ENCODE measurements around the gene PPP1CC. TPM values are rescaled to one million over a fixed set of nuclear protein-coding genes. Genes with fewer than 3 reads are reported as not detected.
"Not testable (repeated sequence)": the region's sequence is repeated elsewhere in the genome, so short reads cannot be mapped to it uniquely, and the experiment has no call there.

PPP1CC gene
- total RNA-seq, 1 donor from 2014 or later: 288 TPM

GRCh38 chr12:110731479-110731878, 11.2 kb downstream of the PPP1CC start:
- DNase-seq (ENCODE audit: low read depth, low spot score): no peak
- peaks cover 16% of the 10 kb centered on the region for H3K36me3 Mint-ChIP-seq (ENCODE audit: low read depth)
- no peak overlapping the region for H3K27ac Mint-ChIP-seq (ENCODE audit: unreplicated experiment)
- no peaks in the 10 kb centered on the region for H3K9me3 Mint-ChIP-seq
- peaks cover 32% of the 10 kb centered on the region for H3K4me1 Mint-ChIP-seq
- no peak overlapping the region for H3K4me3 Mint-ChIP-seq
- H3K27me3 Mint-ChIP-seq (ENCODE audit: low read depth): no peaks in the 10 kb centered on the region
- TF ChIP-seq CTCF (conservative IDR thresholded peaks at IDR 0.05): no peak

GRCh38 chr12:110728628-110729027, 14.1 kb downstream of the PPP1CC start:
- H3K36me3 Mint-ChIP-seq (ENCODE audit: low read depth): peaks cover 23% of the 10 kb centered on the region
- H3K9me3 Mint-ChIP-seq: no peaks in the 10 kb centered on the region
- H3K4me3 Mint-ChIP-seq: no peak overlapping the region
- H3K4me1 Mint-ChIP-seq: peaks cover 23% of the 10 kb centered on the region
- DNase-seq (ENCODE audit: low read depth, low spot score): no peak
- no peak for TF ChIP-seq CTCF (conservative IDR thresholded peaks at IDR 0.05)
- no peak overlapping the region for H3K27ac Mint-ChIP-seq (ENCODE audit: unreplicated experiment)
- no peaks in the 10 kb centered on the region for H3K27me3 Mint-ChIP-seq (ENCODE audit: low read depth)

DNA sequence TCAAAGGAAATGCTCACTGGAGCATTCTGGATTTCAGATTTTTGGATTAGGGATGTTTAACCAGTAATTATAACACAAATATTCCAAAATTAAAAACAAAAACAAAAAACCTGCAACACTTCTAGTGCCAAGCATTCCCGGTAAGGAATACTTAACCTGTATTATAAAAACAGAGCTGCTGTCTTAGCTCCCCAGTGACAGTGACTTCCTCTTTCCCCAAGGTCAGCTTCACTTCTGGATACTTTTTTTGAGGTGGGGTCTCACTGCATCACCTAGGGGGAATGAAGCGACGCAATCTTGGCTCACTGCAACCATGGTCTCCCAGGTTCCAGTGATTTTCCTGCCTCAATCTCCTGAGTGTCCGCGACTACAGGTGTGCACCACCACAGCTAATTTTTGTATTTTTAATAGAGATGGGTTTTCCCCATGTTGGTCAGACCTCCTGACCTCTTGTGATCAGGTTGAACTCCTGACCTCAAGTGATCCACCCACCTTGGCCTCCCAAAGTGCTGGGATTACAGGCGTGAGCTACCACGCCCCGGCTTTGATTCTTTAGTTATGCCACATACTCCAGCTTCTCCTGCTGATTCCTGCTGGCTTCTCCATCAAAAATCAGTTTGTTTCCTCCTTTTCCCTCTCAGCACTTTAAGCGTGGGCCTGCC, 15.9 kb downstream of the PPP1CC start:
- no peaks in the 10 kb centered on the region for H3K27me3 Mint-ChIP-seq (ENCODE audit: low read depth)
- peaks cover 27% of the 10 kb centered on the region for H3K36me3 Mint-ChIP-seq (ENCODE audit: low read depth)
- no peak overlapping the region for H3K27ac Mint-ChIP-seq (ENCODE audit: unreplicated experiment)
- H3K9me3 Mint-ChIP-seq: no peaks in the 10 kb centered on the region
- DNase-seq (ENCODE audit: low read depth, low spot score): no peak
- no peak for TF ChIP-seq CTCF (conservative IDR thresholded peaks at IDR 0.05)
- H3K4me1 Mint-ChIP-seq: peaks cover 7% of the 10 kb centered on the region
- no peak overlapping the region for H3K4me3 Mint-ChIP-seq

- Mint-ChIP-seq H3K27ac (ENCODE audit: unreplicated experiment) (no peak overlapping the region), H3K4me3 (no peak overlapping the region), H3K9me3 (no peaks in the 10 kb centered on the region), H3K36me3 (ENCODE audit: low read depth) (peaks cover 30% of the 10 kb centered on the region), H3K4me1 (peaks cover 4% of the 10 kb centered on the region), H3K27me3 (ENCODE audit: low read depth) (no peaks in the 10 kb centered on the region)
- TF ChIP-seq CTCF (conservative IDR thresholded peaks at IDR 0.05): no peak
- DNase-seq (ENCODE audit: low read depth, low spot score): no peak
Measured at GRCh38 chr12:110726028-110726427, 16.7 kb downstream of the PPP1CC start.

DNA sequence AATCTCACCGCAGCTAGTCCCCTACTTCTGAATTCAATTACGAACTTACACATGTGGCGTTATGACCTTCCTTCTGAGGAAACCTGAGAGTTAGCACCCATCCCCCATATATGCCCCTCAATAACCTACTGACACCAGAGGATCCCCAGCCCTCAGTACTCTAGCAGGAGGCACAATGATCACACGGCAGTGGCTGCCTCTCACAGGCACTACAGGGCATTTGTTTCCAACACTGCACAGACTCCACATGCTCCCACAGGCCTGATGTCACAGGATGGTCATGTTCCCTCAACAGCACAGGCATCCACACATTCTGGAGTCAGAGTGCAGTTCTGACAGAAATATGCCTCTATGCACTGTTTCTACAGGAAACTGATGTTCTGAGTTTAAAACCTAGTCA, 17.4 kb downstream of the PPP1CC start:
- H3K4me1 Mint-ChIP-seq: peaks cover 4% of the 10 kb centered on the region
- no peak overlapping the region for H3K4me3 Mint-ChIP-seq
- no peak overlapping the region for H3K27ac Mint-ChIP-seq (ENCODE audit: unreplicated experiment)
- TF ChIP-seq CTCF (conservative IDR thresholded peaks at IDR 0.05): no peak
- no peak for DNase-seq (ENCODE audit: low read depth, low spot score)
- H3K9me3 Mint-ChIP-seq: no peaks in the 10 kb centered on the region
- peaks cover 30% of the 10 kb centered on the region for H3K36me3 Mint-ChIP-seq (ENCODE audit: low read depth)
- no peaks in the 10 kb centered on the region for H3K27me3 Mint-ChIP-seq (ENCODE audit: low read depth)

- H3K36me3 Mint-ChIP-seq (ENCODE audit: low read depth): peaks cover 37% of the 10 kb centered on the region
Measured at GRCh38 chr12:110722892-110723291, 19.8 kb downstream of the PPP1CC start.

More at GRCh38 chr12:110722892-110723291, 19.8 kb downstream of the PPP1CC start:
- not testable (repeated sequence) for H3K4me1 Mint-ChIP-seq; H3K9me3 Mint-ChIP-seq; H3K27ac Mint-ChIP-seq (ENCODE audit: unreplicated experiment); H3K27me3 Mint-ChIP-seq (ENCODE audit: low read depth); H3K4me3 Mint-ChIP-seq; DNase-seq (ENCODE audit: low read depth, low spot score)

Measured in neural crest cell (in vitro differentiated cells).